HL-60 (cell line): ENCODE measurements around the gene ZNF771.

Experiments
- CTCF ChIP-seq: IDR thresholded peaks from one replicate; pipeline ENCODE4 v1.5.1; 2011; ENCODE audit warnings: low read length, control low read depth, inconsistent platforms; ENCODE audit not compliant: insufficient read depth
- GABPA ChIP-seq: IDR thresholded peaks from 2 replicates; pipeline ENCODE4 v1.6.1; 2012; ENCODE audit warnings: low read depth
- POLR2AphosphoS5 ChIP-seq: IDR thresholded peaks from 2 replicates; pipeline ENCODE4 v1.6.1; 2012; ENCODE audit warnings: low read depth
- REST ChIP-seq: IDR thresholded peaks from 2 replicates; pipeline ENCODE4 v1.6.1; 2012; ENCODE audit warnings: low read depth; ENCODE audit not compliant: insufficient replicate concordance

GRCh38 chr16:30397056-30397455, 10.3 kb upstream of the ZNF771 start:
- TF ChIP-seq CTCF: no peak
- TF ChIP-seq REST: no peak
- TF ChIP-seq GABPA: no peak
- TF ChIP-seq POLR2AphosphoS5: no peak
